ENCODE results near the gene NDUFA7. TPM values are rescaled to one million over a fixed set of nuclear protein-coding genes. Genes with fewer than 3 reads are reported as not detected.

NDUFA7 gene
- polyA plus RNA-seq, 1 of the 3 experiments (the other 2 are of a cell fraction): 111 TPM

GRCh38 chr19:8321067-8321985, at the start of gene NDUFA7, which contains the start of gene RPS28 (continued):
- TF ChIP-seq REST (IDR thresholded peaks at IDR 0.05; ENCODE audit: low read depth, low read length) (peak; percentile 68; the same call in 1 of the 2 replicates), MAX (IDR thresholded peaks at IDR 0.05; ENCODE audit: low read depth) (peak; percentile 91), GABPA (IDR thresholded peaks at IDR 0.05; ENCODE audit: low read depth) (no peak), CTCF (IDR thresholded peaks at IDR 0.05) (no peak), EZH2phosphoT487 (IDR thresholded peaks at IDR 0.05; ENCODE audit: borderline replicate concordance, low read depth) (no peak)

GRCh38 chr19:8370176-8371010, 49.2 kb upstream of the NDUFA7 start:
- Histone ChIP-seq H3K4me3 (ENCODE audit: low read depth in 2 of 2, low read length in 1 of 2) (no peak overlapping the region), H2AFZ (ENCODE audit: low read depth) (no peak overlapping the region), H3K27me3 (ENCODE audit: insufficient read depth) (no peaks in the 10 kb centered on the region), H3K9ac (no peak overlapping the region), H3K36me3 (replicated peaks in 1 of 2; ENCODE audit: control insufficient read depth in 1 of 2, insufficient read depth in 2 of 2, low read length in 1 of 2) (peaks cover 9 to 12% of the 10 kb centered on the region in 2 experiments), H3K27ac (ENCODE audit: low read depth in 2 of 2, low read length in 1 of 2) (no peak overlapping the region), H3F3A (replicated peaks; ENCODE audit: insufficient read depth) (peaks cover 3% of the 10 kb centered on the region), H3K79me2 (ENCODE audit: insufficient read depth) (0 out of 2 replicates have a peak, but pooled peaks cover 5% of the 10 kb centered on the region), H3K9me3 (no peaks in the 10 kb centered on the region), H3K9me2 (no peaks in the 10 kb centered on the region), H3K4me1 (ENCODE audit: control insufficient read depth in 1 of 2, insufficient read depth in 2 of 2, low read depth in 1 of 2, low read length in 1 of 2) (peaks cover 14 to 23% of the 10 kb centered on the region in 2 experiments; a peak in 3 of 4 replicates), H3K4me2 (no peak overlapping the region), H4K20me1 (ENCODE audit: insufficient read depth) (no peaks in the 10 kb centered on the region)
- ChIA-PET POLR2A (no interaction called here), CTCF (interaction anchor here (1.1 to 1.6 kb wide), 2 partner anchors 13 to 210 kb away, joined by 3 to 5 read pairs; no protein-coding TSS in a partner anchor)
- 88% methylated on average over 18 of the region's 19 CpGs for WGBS (ENCODE audit: low lambda C conversion rate)
- DNase-seq: no peak
- TF ChIP-seq GATA2 (CRISPR knock-in tag; IDR thresholded peaks at IDR 0.05): no peak
- TF ChIP-seq ELF1 (IDR thresholded peaks at IDR 0.05): no peak
- no peak for TF ChIP-seq USF2 (IDR thresholded peaks at IDR 0.05; ENCODE audit: borderline replicate concordance, low read depth, low read length)
- no peak for TF ChIP-seq MEF2A (IDR thresholded peaks at IDR 0.05; ENCODE audit: borderline replicate concordance, low read depth)
- no peak for TF ChIP-seq SIN3A (IDR thresholded peaks at IDR 0.05; ENCODE audit: borderline replicate concordance, low read depth, low read length)
- no peak for TF ChIP-seq RFX5 (IDR thresholded peaks at IDR 0.05; ENCODE audit: low read length)
- TF ChIP-seq EP300 (IDR thresholded peaks at IDR 0.05; ENCODE audit: borderline replicate concordance in 1 of 2, low read depth in 1 of 2, low read length in 1 of 2): no peak
- TF ChIP-seq RCOR1 (IDR thresholded peaks at IDR 0.05; ENCODE audit: low read length): no peak
